HEK293T (cell line): ENCODE results near the gene PRG3.

Source experiments
- CTCF ChIA-PET: fragments of 350-600 bp; formaldehyde crosslinking; extraction: SDS; loops from one replicate; lab custom pipeline; 2021; ENCODE audit warnings: antibody characterized with exemption, inconsistent platforms; lab: Yijun Ruan, JAX
- POLR2A ChIA-PET: fragments of 350-600 bp; formaldehyde crosslinking; extraction: SDS; loops from one replicate; lab custom pipeline; 2020; ENCODE audit warnings: antibody characterized with exemption, inconsistent platforms; lab: Yijun Ruan, JAX
- DNase-seq: peaks from one replicate; pipeline ENCODE4 v3.0.0; 2012; ENCODE audit warnings: mixed read lengths; ENCODE audit errors: extremely low spot score
- ARNT ChIP-seq: fragments of 450-650 bp; IDR thresholded peaks from 2 replicates; pipeline ENCODE4 v1.6.1; 2017; ENCODE audit warnings: mild to moderate bottlenecking
- BHLHE40 ChIP-seq: fragments of 450-650 bp; IDR thresholded peaks from 2 replicates; pipeline ENCODE4 v1.6.1; 2016; ENCODE audit warnings: mild to moderate bottlenecking, moderate library complexity, borderline replicate concordance
- CTBP1 ChIP-seq: fragments of 450-650 bp; IDR thresholded peaks from 2 replicates; pipeline ENCODE4 v1.6.1; 2016; ENCODE audit warnings: borderline replicate concordance
- ELF4 ChIP-seq: fragments of 450-650 bp; IDR thresholded peaks from 2 replicates; pipeline ENCODE4 v1.6.1; 2017; ENCODE audit warnings: antibody characterized with exemption
- FOXA1 ChIP-seq: fragments of 450-650 bp; IDR thresholded peaks from 2 replicates; pipeline ENCODE4 v1.6.1; 2016; ENCODE audit warnings: mild to moderate bottlenecking
- FOXK2 ChIP-seq: fragments of 450-650 bp; IDR thresholded peaks from 2 replicates; pipeline ENCODE4 v1.6.1; 2016; ENCODE audit warnings: mild to moderate bottlenecking
- FOXM1 ChIP-seq: fragments of 450-650 bp; IDR thresholded peaks from 2 replicates; pipeline ENCODE4 v1.6.1; 2017; ENCODE audit warnings: mild to moderate bottlenecking, borderline replicate concordance
- HDGF ChIP-seq: fragments of 450-650 bp; IDR thresholded peaks from 2 replicates; pipeline ENCODE4 v1.6.1; 2017; ENCODE audit warnings: antibody characterized with exemption, borderline replicate concordance
- L3MBTL2 ChIP-seq: fragments of 450-650 bp; conservative IDR thresholded peaks from 2 replicates; pipeline ENCODE4 v1.6.1; 2016; ENCODE audit warnings: mild to moderate bottlenecking
- LEF1 ChIP-seq: fragments of 450-650 bp; IDR thresholded peaks from 2 replicates; pipeline ENCODE4 v1.6.1; 2017; ENCODE audit warnings: mild to moderate bottlenecking, borderline replicate concordance
- NFRKB ChIP-seq: fragments of 450-650 bp; IDR thresholded peaks from 2 replicates; pipeline ENCODE4 v1.6.1; 2016; ENCODE audit warnings: mild to moderate bottlenecking, moderate library complexity
- SP1 ChIP-seq: fragments of 450-650 bp; IDR thresholded peaks from 2 replicates; pipeline ENCODE4 v1.6.1; 2017
- SUZ12 ChIP-seq: fragments of 450-650 bp; IDR thresholded peaks from 2 replicates; pipeline ENCODE4 v1.6.1; 2016; ENCODE audit warnings: mild to moderate bottlenecking
- TARDBP ChIP-seq: fragments of 450-650 bp; IDR thresholded peaks from 2 replicates; pipeline ENCODE4 v1.6.1; 2016
- ZNF384 ChIP-seq: fragments of 450-650 bp; IDR thresholded peaks from 2 replicates; pipeline ENCODE4 v1.6.1; 2016
- TF ChIP-seq, protein P1 (sequence below): fragments of 450-650 bp; IDR thresholded peaks from 2 replicates; pipeline ENCODE4 v1.6.1; 2016

The PRG3 gene

DNA sequence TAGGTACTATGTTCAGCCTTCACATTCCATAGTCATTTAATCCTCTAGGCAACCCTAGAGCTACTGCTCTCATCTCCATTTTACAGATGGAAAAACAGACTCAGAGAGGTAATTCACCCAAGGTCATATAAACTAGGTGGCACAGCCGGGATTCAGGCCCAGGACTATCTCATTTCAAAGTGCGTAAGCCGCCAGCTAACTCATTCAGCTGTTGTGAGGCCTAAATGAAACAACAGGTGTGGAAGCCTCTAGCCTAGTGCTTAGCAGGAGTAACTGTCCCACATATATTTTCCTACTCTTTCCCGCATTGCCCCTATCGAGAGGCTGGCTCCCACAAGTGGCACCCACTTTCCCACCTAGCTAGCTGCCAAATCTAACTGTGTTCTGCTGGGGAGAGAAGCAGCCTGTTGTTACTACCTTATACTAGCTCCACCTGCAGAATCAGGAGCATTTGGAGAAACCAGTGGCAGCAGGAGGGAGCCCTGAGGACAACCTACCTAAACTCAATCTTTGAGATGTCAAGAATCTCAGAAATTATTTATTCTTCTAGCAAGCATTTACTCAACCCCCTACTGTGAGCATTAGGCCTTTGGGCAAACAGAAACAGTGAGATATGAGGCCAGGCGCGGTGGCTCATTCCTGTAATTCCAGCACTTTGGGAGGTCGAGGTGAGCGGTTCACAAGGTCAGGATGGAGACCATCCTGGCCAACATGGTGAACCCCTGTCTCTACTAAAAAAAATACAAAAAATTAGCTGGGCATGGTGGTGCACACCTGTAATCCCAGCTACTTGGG, 20.9 kb downstream of the PRG3 start:
- POLR2A ChIA-PET, result no interaction called here
- TF ChIP-seq TARDBP (no peak), NFRKB (no peak), ZNF384 (no peak), LEF1 (no peak), ARNT (no peak), SUZ12 (no peak)
- CTCF ChIA-PET, result interaction anchor here (0.8 to 2.6 kb wide), 2 partner anchors 11 to 14 kb away, joined by 5 to 14 read pairs; no protein-coding TSS in a partner anchor
- DNase-seq, result no peak

DNA sequence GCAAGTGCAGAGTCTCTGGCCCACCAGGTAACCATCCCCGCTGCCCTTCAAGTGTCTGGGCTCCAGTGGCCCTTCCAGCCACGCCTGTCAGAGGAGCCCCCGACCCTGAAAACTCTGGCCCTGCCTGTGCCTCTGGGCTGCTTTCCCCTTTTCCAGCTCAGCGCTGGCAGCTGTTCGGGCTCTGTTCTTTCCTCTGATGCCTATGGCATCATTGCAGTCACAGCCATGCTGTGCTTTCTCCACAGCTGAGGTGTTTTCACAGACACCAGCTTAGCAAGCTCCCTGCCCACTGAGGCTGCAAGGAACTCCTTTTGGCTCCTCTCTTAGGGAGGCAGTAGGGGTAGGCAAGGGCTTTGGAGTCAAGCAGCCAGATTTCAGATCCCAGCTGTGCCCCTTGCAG, 21.6 kb downstream of the PRG3 start:
- CTCF ChIA-PET, result interaction anchor here (0.8 kb wide), 1 partner anchor 14 kb away, joined by 5 read pairs; no protein-coding TSS in a partner anchor
- no peak for DNase-seq
- POLR2A ChIA-PET, result no interaction called here
- TF ChIP-seq NFRKB, result no peak
- TF ChIP-seq ARNT, result no peak
- no peak for TF ChIP-seq TARDBP
- no peak for TF ChIP-seq HDGF
- TF ChIP-seq FOXA1, result no peak
- TF ChIP-seq L3MBTL2, result no peak
- TF ChIP-seq FOXK2, result no peak
- TF ChIP-seq, protein P1, sequence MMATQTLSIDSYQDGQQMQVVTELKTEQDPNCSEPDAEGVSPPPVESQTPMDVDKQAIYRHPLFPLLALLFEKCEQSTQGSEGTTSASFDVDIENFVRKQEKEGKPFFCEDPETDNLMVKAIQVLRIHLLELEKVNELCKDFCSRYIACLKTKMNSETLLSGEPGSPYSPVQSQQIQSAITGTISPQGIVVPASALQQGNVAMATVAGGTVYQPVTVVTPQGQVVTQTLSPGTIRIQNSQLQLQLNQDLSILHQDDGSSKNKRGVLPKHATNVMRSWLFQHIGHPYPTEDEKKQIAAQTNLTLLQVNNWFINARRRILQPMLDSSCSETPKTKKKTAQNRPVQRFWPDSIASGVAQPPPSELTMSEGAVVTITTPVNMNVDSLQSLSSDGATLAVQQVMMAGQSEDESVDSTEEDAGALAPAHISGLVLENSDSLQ, result no peak

DNA sequence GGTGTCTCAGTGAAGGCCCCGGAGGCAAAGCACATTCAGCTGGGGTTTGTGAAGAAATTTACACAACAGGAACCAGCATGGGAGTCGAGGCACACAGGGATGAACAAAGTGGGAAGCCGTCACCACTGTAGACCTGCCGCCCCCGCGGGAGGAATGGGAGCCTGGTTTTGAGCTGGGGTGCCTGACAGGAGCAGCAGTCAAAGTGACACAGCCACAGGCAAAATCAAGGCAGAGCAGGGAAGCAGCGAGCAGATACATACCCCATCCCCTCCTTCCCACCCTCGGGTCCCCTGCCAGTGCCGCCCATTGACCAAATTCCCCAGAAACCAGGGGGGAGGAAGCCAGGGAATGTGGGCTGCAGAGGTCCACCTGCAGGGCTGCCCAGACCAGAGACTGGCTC, 22.0 kb downstream of the PRG3 start:
- no peak for TF ChIP-seq ELF4
- TF ChIP-seq SUZ12, result no peak
- no peak for TF ChIP-seq FOXA1
- TF ChIP-seq CTBP1, result no peak
- TF ChIP-seq L3MBTL2, result no peak
- no peak for TF ChIP-seq LEF1
- TF ChIP-seq ARNT, result no peak
- TF ChIP-seq ZNF384, result no peak
- TF ChIP-seq HDGF, result no peak
- no peak for TF ChIP-seq SP1
- POLR2A ChIA-PET, result no interaction called here
- CTCF ChIA-PET, result interaction anchor here (0.8 kb wide), 1 partner anchor 13 kb away, joined by 5 read pairs; no protein-coding TSS in a partner anchor

DNA sequence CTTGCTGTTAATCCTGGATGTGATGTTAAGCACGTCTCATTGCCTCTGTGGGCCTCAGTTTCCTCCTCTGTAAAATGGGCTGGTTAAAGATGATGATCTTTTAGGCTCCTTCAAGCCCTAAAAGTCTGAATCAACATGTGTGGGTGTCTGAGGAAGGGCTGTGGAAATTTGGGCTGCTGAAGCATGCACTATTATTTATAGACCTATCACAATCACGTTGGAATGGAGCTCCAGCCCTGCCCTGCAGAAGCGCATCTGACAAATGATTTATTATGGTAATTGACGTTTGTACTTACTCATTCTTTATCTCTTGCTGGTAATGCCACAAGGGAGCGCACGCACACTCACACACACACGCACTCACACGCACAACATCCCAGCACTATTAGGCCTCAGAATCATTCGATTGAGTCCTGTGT, 22.4 kb downstream of the PRG3 start:
- TF ChIP-seq HDGF (no peak), ELF4 (no peak), LEF1 (no peak)
- TF ChIP-seq, protein P1, result peak; percentile 74
- ChIA-PET CTCF (no interaction called here), POLR2A (no interaction called here)

More for the DNA sequence above, 22.0 kb downstream of the PRG3 start:
- DNase-seq, result no peak

DNA sequence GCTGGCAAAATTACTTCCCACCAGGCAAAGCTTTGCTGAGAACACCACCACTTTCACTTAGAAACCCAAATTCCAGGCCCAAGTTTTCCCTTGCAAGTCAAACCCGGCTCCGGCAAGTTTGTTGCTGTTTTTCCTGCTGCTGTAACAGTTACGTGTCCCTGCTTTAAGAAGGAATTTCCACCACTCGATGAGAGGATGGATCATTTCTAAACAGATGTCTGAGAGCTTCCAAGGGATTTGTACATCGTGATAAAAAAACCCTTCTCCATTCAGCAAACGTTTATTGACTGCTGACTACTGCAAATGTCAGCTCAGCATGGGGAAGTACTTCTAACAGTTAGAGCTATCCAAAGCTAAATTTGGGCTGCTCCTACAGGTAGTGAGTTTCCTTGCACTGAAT, 23.1 kb downstream of the PRG3 start:
- TF ChIP-seq BHLHE40, result no peak
- TF ChIP-seq FOXM1, result no peak
- TF ChIP-seq SUZ12, result no peak
- TF ChIP-seq ARNT, result no peak
- no peak for TF ChIP-seq FOXA1
- TF ChIP-seq LEF1, result no peak
- no peak for TF ChIP-seq FOXK2
- TF ChIP-seq CTBP1, result no peak
- TF ChIP-seq HDGF, result no peak
- TF ChIP-seq TARDBP, result no peak
- no peak for TF ChIP-seq L3MBTL2
- TF ChIP-seq ELF4, result no peak
- no peak for TF ChIP-seq ZNF384
- no peak for TF ChIP-seq SP1
- ChIA-PET CTCF (no interaction called here), POLR2A (no interaction called here)
- no peak for DNase-seq

More for the DNA sequence above, 22.4 kb downstream of the PRG3 start:
- no peak for DNase-seq

DNA sequence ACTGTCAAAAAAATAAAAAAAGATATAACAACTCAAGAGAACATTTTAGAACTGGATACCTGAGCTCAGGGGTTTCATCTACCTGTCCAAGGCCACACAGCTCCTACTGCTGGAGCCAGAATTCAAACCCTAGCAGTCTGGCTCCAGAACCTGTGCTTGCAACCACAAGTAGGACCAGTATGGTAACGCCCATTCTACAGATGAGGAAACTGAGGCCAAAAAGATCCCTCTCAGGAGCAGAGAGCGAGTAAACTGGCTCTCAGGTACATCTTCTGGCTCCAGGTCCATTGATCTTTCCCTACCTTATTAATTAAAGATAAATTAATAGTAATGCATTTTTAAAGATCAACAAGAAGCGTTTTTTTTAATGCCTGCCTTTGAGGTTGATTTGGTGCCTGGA, 23.6 kb downstream of the PRG3 start:
- DNase-seq, result no peak
- ChIA-PET CTCF (no interaction called here), POLR2A (no interaction called here)
- no peak for TF ChIP-seq NFRKB
- TF ChIP-seq ZNF384, result no peak
- no peak for TF ChIP-seq CTBP1
- TF ChIP-seq, protein P1, result no peak
- no peak for TF ChIP-seq ELF4
- no peak for TF ChIP-seq L3MBTL2
- no peak for TF ChIP-seq HDGF
- TF ChIP-seq ARNT, result no peak
- TF ChIP-seq LEF1, result no peak
- no peak for TF ChIP-seq FOXM1
- no peak for TF ChIP-seq SUZ12

DNA sequence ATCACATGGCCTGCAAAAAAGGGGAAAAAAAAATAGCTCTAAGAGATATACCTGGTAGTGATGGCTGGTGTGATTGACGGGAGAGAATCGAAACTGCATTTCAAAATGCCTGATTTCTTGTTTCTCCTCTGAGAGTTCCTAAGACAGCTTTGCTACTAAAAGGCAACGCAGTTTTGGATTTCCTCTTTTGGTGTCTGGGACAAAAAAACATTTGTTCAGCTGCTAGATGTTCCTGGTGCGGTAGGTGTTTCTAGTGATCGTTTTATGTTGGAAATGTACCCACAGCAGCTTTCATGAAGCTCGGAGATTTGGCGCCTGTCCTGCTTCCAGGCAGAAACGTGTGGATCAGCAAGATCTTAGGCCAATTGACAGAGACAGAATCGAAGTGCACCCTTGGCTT, 24.7 kb downstream of the PRG3 start:
- TF ChIP-seq FOXA1 (no peak), ZNF384 (no peak), SUZ12 (no peak), ELF4 (no peak), FOXK2 (no peak), FOXM1 (no peak), LEF1 (no peak), HDGF (no peak), NFRKB (no peak), CTBP1 (no peak), ARNT (no peak), L3MBTL2 (no peak)
- ChIA-PET POLR2A (no interaction called here), CTCF (interaction anchor here (0.7 kb wide), 1 partner anchor 464 kb away, joined by 4 read pairs; no protein-coding TSS in a partner anchor)
- no peak for DNase-seq
